Right kidney (tissue), 1 donor: ENCODE measurements around the gene SSRP1.

Source experiments
- DNase-seq: peaks from one replicate; pipeline ENCODE4 v3.0.0-alpha.2; 2016

Gene SSRP1

GRCh38 chr11:57360991-57361390, 25.3 kb upstream of the SSRP1 start:
- no peak for DNase-seq

DNA sequence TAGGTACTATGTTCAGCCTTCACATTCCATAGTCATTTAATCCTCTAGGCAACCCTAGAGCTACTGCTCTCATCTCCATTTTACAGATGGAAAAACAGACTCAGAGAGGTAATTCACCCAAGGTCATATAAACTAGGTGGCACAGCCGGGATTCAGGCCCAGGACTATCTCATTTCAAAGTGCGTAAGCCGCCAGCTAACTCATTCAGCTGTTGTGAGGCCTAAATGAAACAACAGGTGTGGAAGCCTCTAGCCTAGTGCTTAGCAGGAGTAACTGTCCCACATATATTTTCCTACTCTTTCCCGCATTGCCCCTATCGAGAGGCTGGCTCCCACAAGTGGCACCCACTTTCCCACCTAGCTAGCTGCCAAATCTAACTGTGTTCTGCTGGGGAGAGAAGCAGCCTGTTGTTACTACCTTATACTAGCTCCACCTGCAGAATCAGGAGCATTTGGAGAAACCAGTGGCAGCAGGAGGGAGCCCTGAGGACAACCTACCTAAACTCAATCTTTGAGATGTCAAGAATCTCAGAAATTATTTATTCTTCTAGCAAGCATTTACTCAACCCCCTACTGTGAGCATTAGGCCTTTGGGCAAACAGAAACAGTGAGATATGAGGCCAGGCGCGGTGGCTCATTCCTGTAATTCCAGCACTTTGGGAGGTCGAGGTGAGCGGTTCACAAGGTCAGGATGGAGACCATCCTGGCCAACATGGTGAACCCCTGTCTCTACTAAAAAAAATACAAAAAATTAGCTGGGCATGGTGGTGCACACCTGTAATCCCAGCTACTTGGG, 24.4 kb upstream of the SSRP1 start:
- no peak for DNase-seq

DNA sequence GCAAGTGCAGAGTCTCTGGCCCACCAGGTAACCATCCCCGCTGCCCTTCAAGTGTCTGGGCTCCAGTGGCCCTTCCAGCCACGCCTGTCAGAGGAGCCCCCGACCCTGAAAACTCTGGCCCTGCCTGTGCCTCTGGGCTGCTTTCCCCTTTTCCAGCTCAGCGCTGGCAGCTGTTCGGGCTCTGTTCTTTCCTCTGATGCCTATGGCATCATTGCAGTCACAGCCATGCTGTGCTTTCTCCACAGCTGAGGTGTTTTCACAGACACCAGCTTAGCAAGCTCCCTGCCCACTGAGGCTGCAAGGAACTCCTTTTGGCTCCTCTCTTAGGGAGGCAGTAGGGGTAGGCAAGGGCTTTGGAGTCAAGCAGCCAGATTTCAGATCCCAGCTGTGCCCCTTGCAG, 23.7 kb upstream of the SSRP1 start:
- no peak for DNase-seq

- no peak for DNase-seq
Measured at GRCh38 chr11:57358991-57359390, 23.3 kb upstream of the SSRP1 start.

DNA sequence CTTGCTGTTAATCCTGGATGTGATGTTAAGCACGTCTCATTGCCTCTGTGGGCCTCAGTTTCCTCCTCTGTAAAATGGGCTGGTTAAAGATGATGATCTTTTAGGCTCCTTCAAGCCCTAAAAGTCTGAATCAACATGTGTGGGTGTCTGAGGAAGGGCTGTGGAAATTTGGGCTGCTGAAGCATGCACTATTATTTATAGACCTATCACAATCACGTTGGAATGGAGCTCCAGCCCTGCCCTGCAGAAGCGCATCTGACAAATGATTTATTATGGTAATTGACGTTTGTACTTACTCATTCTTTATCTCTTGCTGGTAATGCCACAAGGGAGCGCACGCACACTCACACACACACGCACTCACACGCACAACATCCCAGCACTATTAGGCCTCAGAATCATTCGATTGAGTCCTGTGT, 22.9 kb upstream of the SSRP1 start:
- no peak for DNase-seq

GRCh38 chr11:57357856-57358255, 22.2 kb upstream of the SSRP1 start:
- no peak for DNase-seq

DNA sequence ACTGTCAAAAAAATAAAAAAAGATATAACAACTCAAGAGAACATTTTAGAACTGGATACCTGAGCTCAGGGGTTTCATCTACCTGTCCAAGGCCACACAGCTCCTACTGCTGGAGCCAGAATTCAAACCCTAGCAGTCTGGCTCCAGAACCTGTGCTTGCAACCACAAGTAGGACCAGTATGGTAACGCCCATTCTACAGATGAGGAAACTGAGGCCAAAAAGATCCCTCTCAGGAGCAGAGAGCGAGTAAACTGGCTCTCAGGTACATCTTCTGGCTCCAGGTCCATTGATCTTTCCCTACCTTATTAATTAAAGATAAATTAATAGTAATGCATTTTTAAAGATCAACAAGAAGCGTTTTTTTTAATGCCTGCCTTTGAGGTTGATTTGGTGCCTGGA, 21.6 kb upstream of the SSRP1 start:
- no peak for DNase-seq

DNA sequence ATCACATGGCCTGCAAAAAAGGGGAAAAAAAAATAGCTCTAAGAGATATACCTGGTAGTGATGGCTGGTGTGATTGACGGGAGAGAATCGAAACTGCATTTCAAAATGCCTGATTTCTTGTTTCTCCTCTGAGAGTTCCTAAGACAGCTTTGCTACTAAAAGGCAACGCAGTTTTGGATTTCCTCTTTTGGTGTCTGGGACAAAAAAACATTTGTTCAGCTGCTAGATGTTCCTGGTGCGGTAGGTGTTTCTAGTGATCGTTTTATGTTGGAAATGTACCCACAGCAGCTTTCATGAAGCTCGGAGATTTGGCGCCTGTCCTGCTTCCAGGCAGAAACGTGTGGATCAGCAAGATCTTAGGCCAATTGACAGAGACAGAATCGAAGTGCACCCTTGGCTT, 20.6 kb upstream of the SSRP1 start:
- DNase-seq, result no peak

DNA sequence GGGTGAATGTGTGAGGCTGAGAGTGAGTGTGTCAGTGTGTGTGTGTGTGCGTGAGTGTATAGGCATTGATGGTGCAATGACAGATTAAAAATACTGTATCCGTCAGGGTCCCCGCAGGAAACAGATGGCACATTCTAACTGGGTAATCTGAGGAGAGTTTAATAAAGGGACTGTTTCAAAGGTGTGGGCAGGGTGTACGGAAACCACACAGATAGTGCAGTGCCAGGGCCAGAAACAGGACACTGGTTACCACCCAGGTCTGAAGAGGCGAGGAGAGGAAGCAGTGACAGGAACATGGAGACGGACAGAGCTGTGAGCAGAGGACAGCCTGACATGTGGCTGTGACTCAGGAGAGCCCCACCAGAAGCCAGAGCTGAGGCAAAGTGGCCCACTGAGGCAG, 19.0 kb upstream of the SSRP1 start:
- no peak for DNase-seq

- DNase-seq, result no peak
Measured at GRCh38 chr11:57353852-57354251, 18.2 kb upstream of the SSRP1 start.

- no peak for DNase-seq
Measured at GRCh38 chr11:57353446-57353845, 17.8 kb upstream of the SSRP1 start.

DNA sequence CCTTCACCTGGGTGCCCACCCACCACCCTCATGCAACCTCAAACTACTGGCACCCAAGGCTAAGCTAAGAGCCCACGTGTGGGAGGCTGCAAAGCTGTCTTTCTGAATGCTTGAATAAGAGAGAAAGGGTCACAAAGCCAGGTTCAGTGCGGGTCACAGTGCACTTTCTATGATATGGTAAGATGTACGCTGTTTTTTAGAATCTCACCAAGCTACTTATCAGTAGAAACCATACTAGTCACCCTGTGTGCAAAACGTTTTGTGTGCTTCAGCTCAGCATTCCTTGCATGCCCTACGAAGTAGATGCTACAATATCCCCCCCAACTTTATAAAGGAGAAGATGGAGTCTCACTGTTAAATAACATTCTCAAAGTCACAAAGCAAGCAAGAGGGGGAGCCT, 17.3 kb upstream of the SSRP1 start:
- DNase-seq, result no peak

- DNase-seq, result peak; percentile 67
Measured at GRCh38 chr11:57349491-57350274, 14.0 kb upstream of the SSRP1 start.

DNA sequence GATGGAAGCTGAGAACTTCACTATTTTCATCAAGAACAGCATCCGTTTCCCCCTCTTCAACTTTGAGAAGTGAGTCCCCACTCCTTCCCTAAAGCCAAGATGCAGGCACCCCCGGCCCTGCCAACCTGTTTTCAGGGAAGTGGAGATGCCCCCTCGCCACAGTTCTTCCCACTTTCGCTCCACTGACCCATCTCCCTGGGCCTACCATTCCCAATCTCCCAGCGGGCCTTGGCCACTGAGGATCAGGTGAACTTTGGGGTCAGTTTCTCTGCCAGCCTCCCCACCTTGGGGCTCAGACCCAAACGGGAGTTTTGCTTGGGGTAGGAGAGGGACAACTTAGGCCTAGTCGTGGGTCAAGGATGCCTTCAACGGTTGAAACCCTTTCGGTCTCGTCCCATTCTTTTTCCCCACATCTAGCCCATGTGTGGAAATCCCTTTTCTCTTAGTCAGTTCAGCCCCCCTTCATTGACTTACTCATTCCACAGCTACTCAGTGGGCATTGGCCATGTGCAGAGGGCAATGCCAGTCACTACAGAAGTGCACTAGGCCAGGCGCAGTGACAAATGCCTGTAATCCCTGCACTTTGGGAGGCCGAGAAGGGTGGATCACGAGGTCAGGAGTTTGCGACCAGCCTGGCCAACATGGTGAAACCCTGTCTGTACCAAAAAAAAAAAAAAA, 13.1 kb upstream of the SSRP1 start:
- DNase-seq, result no peak

DNA sequence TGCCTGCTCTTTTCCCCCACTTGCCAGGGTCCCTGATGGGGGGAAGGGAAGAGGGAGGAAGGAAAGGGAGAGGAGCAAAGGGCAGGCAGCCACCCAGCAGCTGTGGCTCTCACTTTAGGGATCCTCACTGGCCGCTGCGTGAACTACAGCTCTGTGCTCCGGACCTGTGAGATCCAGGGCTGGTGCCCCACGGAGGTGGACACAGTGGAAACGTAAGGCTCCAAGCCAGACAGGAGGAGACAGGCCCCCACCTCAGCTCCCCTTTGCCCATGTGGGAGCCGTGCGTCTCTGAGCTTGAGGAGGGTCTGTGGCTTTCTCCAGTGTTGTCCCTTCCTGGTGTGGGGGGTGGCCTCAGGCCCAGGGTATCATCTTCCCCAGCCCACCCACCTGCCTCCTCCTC, 12.4 kb upstream of the SSRP1 start:
- no peak for DNase-seq

DNA sequence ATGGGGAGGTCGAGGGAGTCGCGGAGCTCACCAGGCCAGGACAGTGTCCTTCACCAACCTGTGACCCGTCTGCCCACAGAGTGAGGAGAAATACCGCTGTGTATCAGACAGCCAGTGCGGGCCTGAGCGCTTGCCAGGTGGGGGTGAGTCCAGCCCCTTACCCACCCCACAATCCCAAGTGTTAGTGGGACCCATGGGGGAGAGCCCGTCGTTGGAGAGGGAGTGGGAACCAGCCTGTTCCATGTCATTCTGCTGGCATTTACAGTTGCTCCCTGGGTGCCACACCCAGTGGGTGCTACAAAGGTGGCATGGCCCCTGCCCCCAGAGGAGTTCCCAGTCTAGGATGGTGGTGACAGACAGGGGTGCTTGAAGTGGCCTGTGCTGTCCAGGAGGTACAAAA, 11.6 kb upstream of the SSRP1 start:
- DNase-seq, result no peak

- no peak for DNase-seq
Measured at GRCh38 chr11:57345555-57346211, 10.0 kb upstream of the SSRP1 start.

GRCh38 chr11:57344826-57345225, 9.1 kb upstream of the SSRP1 start:
- no peak for DNase-seq

- DNase-seq, result no peak
Measured at GRCh38 chr11:57343825-57344224, 8.1 kb upstream of the SSRP1 start.

GRCh38 chr11:57342702-57343101, 7.0 kb upstream of the SSRP1 start:
- no peak for DNase-seq

- no peak for DNase-seq
Measured at GRCh38 chr11:57341250-57341808, 5.6 kb upstream of the SSRP1 start.

- DNase-seq, result no peak
Measured at GRCh38 chr11:57340039-57340615, 4.4 kb upstream of the SSRP1 start.
